Measurements from ENCODE around the gene ALDH1A2. TPM values are rescaled to one million over a fixed set of nuclear protein-coding genes. Genes with fewer than 3 reads are reported as not detected.

The ALDH1A2 gene
- polyA plus RNA-seq, 1 experiment: 0.68 TPM

DNA sequence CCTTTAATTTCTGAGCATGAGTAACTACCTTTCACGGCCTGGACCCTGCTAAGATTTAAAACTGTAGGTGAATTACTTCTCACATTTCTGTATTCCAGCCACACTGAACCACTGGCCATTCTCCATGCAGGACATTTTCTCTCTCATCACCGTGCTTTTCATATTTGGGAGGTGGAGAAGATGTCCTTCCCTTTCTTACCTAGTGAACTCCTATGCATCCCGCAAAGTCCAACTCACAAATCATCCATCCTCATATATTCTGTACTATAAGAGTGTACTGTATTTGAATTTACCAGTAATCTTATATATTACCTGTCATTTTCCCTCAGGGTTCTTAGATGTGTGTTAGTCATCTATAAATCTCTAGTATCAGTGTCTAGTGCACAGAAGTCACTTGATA, 139.9 kb downstream of the ALDH1A2 start:
- POLR2A ChIA-PET: no interaction called here
- DNase-seq (ENCODE audit: low read depth, low spot score): no peak

DNA sequence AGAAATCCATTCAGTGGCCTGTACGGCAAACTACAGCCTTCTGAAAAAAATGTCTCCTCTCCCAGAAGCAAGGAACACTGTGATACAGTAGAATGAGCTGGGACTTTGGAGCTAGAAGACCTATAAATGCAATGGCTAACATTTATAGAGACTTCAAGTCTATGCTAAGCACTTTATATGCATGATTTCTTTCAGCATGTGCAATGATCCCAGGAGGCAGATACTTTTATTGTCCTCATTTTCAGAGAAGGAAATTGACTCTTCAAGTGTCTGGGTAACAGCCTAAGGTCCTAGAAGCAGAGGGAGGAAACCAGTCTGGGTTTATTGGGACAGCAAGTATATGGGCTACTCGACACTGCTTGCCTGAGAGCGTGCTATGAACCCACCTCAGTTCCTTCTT, 140.9 kb downstream of the ALDH1A2 start:
- CTCF ChIA-PET: no interaction called here

More for the DNA sequence above, 139.9 kb downstream of the ALDH1A2 start:
- no peaks in the 10 kb centered on the region for H3K27me3 ChIP-seq (ENCODE audit: control insufficient read depth, insufficient read depth, low read length)
- CTCF ChIA-PET: no interaction called here
- TF ChIP-seq CTCF (IDR thresholded peaks at IDR 0.05; ENCODE audit: low read depth, low read length): no peak
- H3K9me3 ChIP-seq (ENCODE audit: control insufficient read depth, insufficient read depth, low read length): no peaks in the 10 kb centered on the region
- H3K4me3 ChIP-seq (ENCODE audit: low read depth, low read length): no peak overlapping the region
- no peak overlapping the region for H3K27ac ChIP-seq (ENCODE audit: low read depth, low read length)

GRCh38 chr15:57923750-57924149, 141.8 kb downstream of the ALDH1A2 start:
- ChIA-PET POLR2A (no interaction called here), CTCF (interaction anchor here (0.6 kb wide), 1 partner anchor 1959 kb away, joined by 7 read pairs; no protein-coding TSS in a partner anchor)
- Histone ChIP-seq H3K4me3 (ENCODE audit: low read depth, low read length) (no peak overlapping the region), H3K27me3 (ENCODE audit: control insufficient read depth, insufficient read depth, low read length) (no peaks in the 10 kb centered on the region), H3K9me3 (ENCODE audit: control insufficient read depth, insufficient read depth, low read length) (no peaks in the 10 kb centered on the region), H3K27ac (ENCODE audit: low read depth, low read length) (no peak overlapping the region)
- DNase-seq (ENCODE audit: low read depth, low spot score): no peak
- no peak for TF ChIP-seq CTCF (IDR thresholded peaks at IDR 0.05; ENCODE audit: low read depth, low read length)

More for the DNA sequence above, 140.9 kb downstream of the ALDH1A2 start:
- TF ChIP-seq CTCF (IDR thresholded peaks at IDR 0.05; ENCODE audit: low read depth, low read length): no peak
- Histone ChIP-seq H3K27me3 (ENCODE audit: control insufficient read depth, insufficient read depth, low read length) (no peaks in the 10 kb centered on the region), H3K27ac (ENCODE audit: low read depth, low read length) (no peak overlapping the region), H3K9me3 (ENCODE audit: control insufficient read depth, insufficient read depth, low read length) (no peaks in the 10 kb centered on the region), H3K4me3 (ENCODE audit: low read depth, low read length) (no peak overlapping the region)
- DNase-seq (ENCODE audit: low read depth, low spot score): no peak
- POLR2A ChIA-PET: no interaction called here

DNA sequence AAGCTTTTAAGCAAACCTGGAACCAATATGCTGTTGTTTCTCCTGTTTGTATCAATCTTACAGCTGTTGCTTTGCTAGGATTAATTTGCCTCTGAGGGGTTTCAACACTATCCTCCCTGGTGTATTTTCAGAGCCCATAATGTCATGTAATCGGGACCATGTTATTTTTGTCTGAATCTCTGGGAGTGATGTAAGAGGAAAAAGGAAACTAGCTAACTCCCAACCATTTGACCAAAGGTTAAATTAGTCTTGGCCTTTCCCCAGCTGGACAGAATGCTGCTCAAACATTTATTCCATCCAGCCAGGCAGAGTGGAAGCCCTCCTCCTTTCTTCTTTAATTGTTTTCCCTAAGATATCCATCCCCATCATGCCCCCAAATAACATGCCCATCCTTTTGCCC, 142.2 kb downstream of the ALDH1A2 start:
- no peak overlapping the region for H3K4me3 ChIP-seq (ENCODE audit: low read depth, low read length)
- H3K27ac ChIP-seq (ENCODE audit: low read depth, low read length): no peak overlapping the region
- POLR2A ChIA-PET: no interaction called here
- no peak for DNase-seq (ENCODE audit: low read depth, low spot score)
- TF ChIP-seq CTCF (IDR thresholded peaks at IDR 0.05; ENCODE audit: low read depth, low read length): no peak
- CTCF ChIA-PET: interaction anchor here (0.6 kb wide), 1 partner anchor 1959 kb away, joined by 7 read pairs; no protein-coding TSS in a partner anchor
- no peaks in the 10 kb centered on the region for H3K9me3 ChIP-seq (ENCODE audit: control insufficient read depth, insufficient read depth, low read length)
- no peaks in the 10 kb centered on the region for H3K27me3 ChIP-seq (ENCODE audit: control insufficient read depth, insufficient read depth, low read length)

DNA sequence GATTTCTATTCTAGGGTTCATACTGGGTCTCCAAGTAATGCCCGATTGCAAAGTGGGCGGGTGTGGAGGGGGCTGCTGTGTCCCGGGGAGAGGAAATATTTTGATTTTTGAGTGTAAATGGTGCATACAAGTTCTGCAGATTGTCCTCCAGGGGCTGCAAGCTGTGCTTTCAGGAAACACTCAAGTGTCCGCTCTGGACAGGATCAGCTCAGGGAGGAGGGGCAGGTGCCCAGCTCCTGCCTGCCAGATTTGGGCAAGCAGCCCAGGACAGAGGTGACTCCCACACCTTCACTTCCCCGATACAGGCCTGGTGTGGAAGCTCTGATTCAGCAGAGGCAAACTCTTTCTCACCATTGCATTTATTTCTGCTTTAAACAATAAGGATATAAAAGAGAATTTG, 142.7 kb downstream of the ALDH1A2 start:
- TF ChIP-seq CTCF (IDR thresholded peaks at IDR 0.05; ENCODE audit: low read depth, low read length): no peak
- H3K4me3 ChIP-seq (ENCODE audit: low read depth, low read length): no peak overlapping the region
- DNase-seq (ENCODE audit: low read depth, low spot score): no peak
- no peaks in the 10 kb centered on the region for H3K9me3 ChIP-seq (ENCODE audit: control insufficient read depth, insufficient read depth, low read length)
- ChIA-PET POLR2A (no interaction called here), CTCF (no interaction called here)
- no peak overlapping the region for H3K27ac ChIP-seq (ENCODE audit: low read depth, low read length)
- H3K27me3 ChIP-seq (ENCODE audit: control insufficient read depth, insufficient read depth, low read length): no peaks in the 10 kb centered on the region
